Measurements from ENCODE around the gene NUP153. TPM values are rescaled to one million over a fixed set of nuclear protein-coding genes. Genes with fewer than 3 reads are reported as not detected.

The NUP153 gene
- total and polyA plus RNA-seq, 2 of the 8 experiments (the other 6 are each of a cell fraction or from before 2014, with no cell fraction given) = 47.0 to 84.8 TPM

DNA sequence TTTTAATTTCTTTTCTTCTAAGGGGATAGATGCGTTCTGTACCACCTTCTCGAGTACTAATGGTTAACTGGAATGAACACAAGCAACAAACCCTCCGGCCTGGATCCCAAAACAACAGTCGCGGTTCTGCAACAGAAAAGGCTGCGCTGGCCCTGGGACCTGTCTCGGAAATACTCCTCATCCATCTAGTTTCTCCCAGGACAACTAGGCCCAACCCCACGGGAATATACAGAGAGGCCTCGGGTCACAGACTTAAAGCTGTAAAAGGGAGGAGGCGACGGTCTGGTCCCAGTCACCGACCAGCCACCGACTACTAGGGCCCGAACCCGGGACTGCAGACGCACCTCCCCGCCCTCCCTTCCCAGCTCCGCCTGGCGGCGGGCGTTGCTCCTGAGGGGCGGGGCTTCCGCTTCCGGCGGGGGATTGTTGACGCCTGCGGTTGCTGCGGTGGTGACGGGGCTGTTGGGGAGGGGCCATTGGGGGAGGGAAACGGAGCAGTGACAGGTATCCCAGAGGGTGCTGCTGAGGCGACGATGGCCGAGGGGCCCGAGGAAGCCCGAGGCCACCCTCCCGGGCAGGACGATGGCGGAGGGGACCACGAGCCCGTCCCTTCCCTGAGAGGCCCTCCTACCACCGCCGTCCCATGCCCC, 106.7 kb downstream of the NUP153 start, which contains the start of gene FAM8A1 (continued):
- TF ChIP-seq TEAD4 (IDR thresholded peaks at IDR 0.05; ENCODE audit: low read depth, low read length) (no peak), RBBP5 (IDR thresholded peaks at IDR 0.05; ENCODE audit: borderline replicate concordance, low read depth, low read length) (no peak), NANOG (IDR thresholded peaks at IDR 0.05; ENCODE audit: insufficient read depth, low read depth, low read length, poor library complexity, severe bottlenecking) (no peak), YY1 (IDR thresholded peaks at IDR 0.05; ENCODE audit: low read depth, low read length) (no peak; the same call in 1 of the 2 replicates), SAP30 (IDR thresholded peaks at IDR 0.05; ENCODE audit: insufficient read depth, insufficient replicate concordance, low read length) (no peak), EZH2 (IDR thresholded peaks at IDR 0.05; ENCODE audit: low read depth, low read length, severe bottlenecking) (no peak), BRCA1 (IDR thresholded peaks at IDR 0.05; ENCODE audit: low read depth, low read length) (no peak), ZNF274 (IDR thresholded peaks at IDR 0.05; ENCODE audit: borderline replicate concordance, extremely low read depth, low read length) (no peak), RAD21 (IDR thresholded peaks at IDR 0.05 in 1 of 2, conservative IDR thresholded peaks at IDR 0.05 in 1 of 2; ENCODE audit: low read depth in 2 of 2, low read length in 2 of 2) (peak; percentile 17 to 35; a peak in 2 of 4 replicates), HDAC6 (IDR thresholded peaks at IDR 0.05; ENCODE audit: low read depth, low read length) (no peak), POLR2A (IDR thresholded peaks at IDR 0.05; ENCODE audit: control extremely low read depth in 1 of 2, low read depth in 2 of 2, low read length in 2 of 2) (peak; percentile 76), POLR2AphosphoS5 (IDR thresholded peaks at IDR 0.05; ENCODE audit: low read depth, low read length) (no peak; the same call in 1 of the 2 replicates), RNF2 (IDR thresholded peaks at IDR 0.05; ENCODE audit: borderline replicate concordance, low read depth, low read length, missing control alignments, poor library complexity, severe bottlenecking) (no peak), JUN (IDR thresholded peaks at IDR 0.05; ENCODE audit: low read depth, low read length) (no peak), BACH1 (IDR thresholded peaks at IDR 0.05; ENCODE audit: low read length) (no peak), SIX5 (IDR thresholded peaks at IDR 0.05; ENCODE audit: low read depth, low read length) (no peak), CREB1 (IDR thresholded peaks at IDR 0.05) (peak; percentile 89)
- TF ChIP-seq, protein P1, sequence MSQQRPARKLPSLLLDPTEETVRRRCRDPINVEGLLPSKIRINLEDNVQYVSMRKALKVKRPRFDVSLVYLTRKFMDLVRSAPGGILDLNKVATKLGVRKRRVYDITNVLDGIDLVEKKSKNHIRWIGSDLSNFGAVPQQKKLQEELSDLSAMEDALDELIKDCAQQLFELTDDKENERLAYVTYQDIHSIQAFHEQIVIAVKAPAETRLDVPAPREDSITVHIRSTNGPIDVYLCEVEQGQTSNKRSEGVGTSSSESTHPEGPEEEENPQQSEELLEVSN (IDR thresholded peaks at IDR 0.05) = peak; percentile 29; the same call in 1 of the 2 replicates
- TF ChIP-seq, protein P2, sequence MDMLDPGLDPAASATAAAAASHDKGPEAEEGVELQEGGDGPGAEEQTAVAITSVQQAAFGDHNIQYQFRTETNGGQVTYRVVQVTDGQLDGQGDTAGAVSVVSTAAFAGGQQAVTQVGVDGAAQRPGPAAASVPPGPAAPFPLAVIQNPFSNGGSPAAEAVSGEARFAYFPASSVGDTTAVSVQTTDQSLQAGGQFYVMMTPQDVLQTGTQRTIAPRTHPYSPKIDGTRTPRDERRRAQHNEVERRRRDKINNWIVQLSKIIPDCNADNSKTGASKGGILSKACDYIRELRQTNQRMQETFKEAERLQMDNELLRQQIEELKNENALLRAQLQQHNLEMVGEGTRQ (IDR thresholded peaks at IDR 0.05; ENCODE audit: low read length) = no peak
- TF ChIP-seq, protein P3, sequence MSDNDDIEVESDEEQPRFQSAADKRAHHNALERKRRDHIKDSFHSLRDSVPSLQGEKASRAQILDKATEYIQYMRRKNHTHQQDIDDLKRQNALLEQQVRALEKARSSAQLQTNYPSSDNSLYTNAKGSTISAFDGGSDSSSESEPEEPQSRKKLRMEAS (IDR thresholded peaks at IDR 0.05) = peak; percentile 58
